Adrenal gland (tissue), 12 donors: ENCODE measurements around the gene UBC. TPM values are rescaled to one million over a fixed set of nuclear protein-coding genes. Genes with fewer than 3 reads are reported as not detected.
A peak's percentile ranks its signal among the peaks of the same experiment; 100 is the strongest.

Source experiments
- DNase-seq, 7 donors: peaks; one replicate each; pipeline ENCODE4 v3.0.0-alpha.2; 2019 to 2020
- H3K27ac ChIP-seq, 5 donors: fragments of 200-600 bp; sonication (generic) in 4 of 5; 1 replicate in 3 of 5; 2 replicates in 2 of 5; pipeline versions ENCODE4 v1.5.1 to v1.8.0; 2016 to 2020; ENCODE audit warnings: mild to moderate bottlenecking in 1 of 5
- H3K27me3 ChIP-seq: fragments of 200-600 bp; 2 replicates; pipeline ENCODE4 v1.8.0; 2021
- H3K36me3 ChIP-seq, 2 donors: fragments of 200-600 bp; replicated peaks in 1 of 2; 1 replicate in 1 of 2; 2 replicates in 1 of 2; pipeline versions ENCODE4 v1.5.1 to v1.8.0; 2018 to 2022
- H3K4me1 ChIP-seq, 2 donors: fragments of 200-600 bp; replicated peaks in 1 of 2; 1 replicate in 1 of 2; 2 replicates in 1 of 2; pipeline versions ENCODE4 v1.5.1 to v1.8.0; 2018 to 2021
- H3K4me3 ChIP-seq, 4 donors: fragments of 200-600 bp; sonication (generic) in 3 of 4; one replicate each; pipeline ENCODE4 v1.5.1; 2016 to 2018
- H3K9me3 ChIP-seq, 3 donors: fragments of 200-600 bp; sonication (generic) in 1 of 3; replicated peaks in 1 of 3; 1 replicate in 2 of 3; 2 replicates in 1 of 3; pipeline versions ENCODE4 v1.5.1 to v1.8.0; 2016 to 2021
- CTCF ChIP-seq, 6 experiments: fragments of 450-650 bp in 4 of 6; fragments of 200-600 bp in 2 of 6; sonication (generic) in 1 of 6; IDR thresholded peaks; 1 replicate in 5 of 6; 2 replicates in 1 of 6; pipeline versions ENCODE4 v1.5.1 to v1.8.0; 2016 to 2021; ENCODE audit warnings: antibody characterized with exemption in 6 of 6, mild to moderate bottlenecking in 2 of 6, moderate library complexity in 1 of 6
- POLR2A ChIP-seq, 2 donors: fragments of 450-650 bp; IDR thresholded peaks; one replicate each; pipeline ENCODE4 v1.6.1; 2017; ENCODE audit warnings: antibody characterized with exemption in 2 of 2, mild to moderate bottlenecking in 2 of 2, moderate library complexity in 1 of 2
- WGBS, 4 donors: extraction: QIAGEN DNeasy Blood & Tissue Kit in 2 of 4; methylation state at CpG; one replicate each; pipeline versions ENCODE4 v1.1.5 to v1.1.7; 2013 to 2017; 5-methylcytosine and 5-hydroxymethylcytosine counted together
- intact Hi-C, 2 donors: fragments of 100-400 bp; cut with DNase I; formaldehyde crosslinking; loops; one replicate each; pipeline versions ENCODE4 v1.14.1 to v1.15.0; 2022 to 2023
- polyA plus RNA-seq, 3 donors: library from polyadenylated mRNA; stranded (reverse); fragments of 200-250 nt in 2 of 3; fragments of 350-450 nt in 1 of 3; fragmentation: Illumina TruSeq in 1 of 3; extraction: RNeasy Lipid Tissue Mini Kit (QIAGEN cat#74804) in 1 of 3; gene quantifications; one replicate each; pipeline ENCODE4 v1.2.3, GENCODE V29; 2013 to 2014
- total RNA-seq, 9 donors: library from RNA; depleted of rRNA in 4 of 9; stranded (reverse); fragments of >200 nt in 4 of 9; fragments of 120-200 nt in 1 of 9; fragmentation: NEBNext Ultra II Directional in 1 of 9; extraction: Animal tissue kit (Norgen Biotek cat#: 25700) in 1 of 9; gene quantifications; one replicate each; pipeline versions ENCODE4 v1.1.0 to v1.2.4, GENCODE V29; 2013 to 2023
- donor health status: healthy with polysubstance abuse.
- donor health status: Bipolar disorder and iron deficiency.
- donor health status: DM: yes; HTN: yes; CAD: no.
- donor health status: DM: no; HTN: no; CAD: no.
- donor health status: DM: no; HTN: no; CAD: no.
- donor health status: DM: yes; HTN: yes; CAD: no.

Gene UBC
- total and polyA plus RNA-seq, 12 donors, result 797 to 1,869 (median 1,116) TPM

- peak in 1 of 7 donors; percentile 12 for DNase-seq
- H3K4me1 ChIP-seq, result no peaks in the 10 kb centered on the region
- H3K4me3 ChIP-seq, result no peak overlapping the region
- 91 to 96% (median 96%) methylated on average over 17 of the region's 17 CpGs for WGBS, 4 donors
- no peak for TF ChIP-seq POLR2A (IDR thresholded peaks at IDR 0.05)
- no peak for TF ChIP-seq CTCF (IDR thresholded peaks at IDR 0.05)
- intact Hi-C loops, result no loop called here
- no peaks in the 10 kb centered on the region for H3K9me3 ChIP-seq
- no peak overlapping the region for H3K27ac ChIP-seq
- H3K36me3 ChIP-seq, result peaks cover 0 to 73% of the 10 kb centered on the region in 2 donors
- no peaks in the 10 kb centered on the region for H3K27me3 ChIP-seq
These were observed 37.8 kb upstream of the UBC start for GRCh38 chr12:124952295-124952694.

GRCh38 chr12:124949779-124950728 lies 35.6 kb upstream of the UBC start:
- H3K4me3 ChIP-seq, result no peak overlapping the region
- no peaks in the 10 kb centered on the region for H3K4me1 ChIP-seq
- no peak for DNase-seq
- WGBS, 4 donors, result 93 to 97% (median 95%) methylated on average over 21 to 47 of the region's 47 CpGs
- intact Hi-C loops, result no loop called here
- TF ChIP-seq CTCF (IDR thresholded peaks at IDR 0.05) (no peak), POLR2A (IDR thresholded peaks at IDR 0.05) (no peak)
- H3K27me3 ChIP-seq, result no peaks in the 10 kb centered on the region
- H3K27ac ChIP-seq, result no peak overlapping the region
- no peaks in the 10 kb centered on the region for H3K9me3 ChIP-seq
- peaks cover 0 to 58% of the 10 kb centered on the region in 2 donors for H3K36me3 ChIP-seq

GRCh38 chr12:124949066-124949465 lies 34.6 kb upstream of the UBC start:
- H3K9me3 ChIP-seq, result no peaks in the 10 kb centered on the region
- no peak overlapping the region for H3K27ac ChIP-seq
- no peak overlapping the region for H3K4me3 ChIP-seq
- peaks cover 0 to 55% of the 10 kb centered on the region in 2 donors for H3K36me3 ChIP-seq
- no peaks in the 10 kb centered on the region for H3K27me3 ChIP-seq
- TF ChIP-seq POLR2A (IDR thresholded peaks at IDR 0.05) (no peak), CTCF (IDR thresholded peaks at IDR 0.05) (no peak)
- DNase-seq, result peak in 1 of 7 donors; percentile 11
- 88 to 100% (median 94%) methylated on average over 4 to 12 of the region's 12 CpGs for WGBS, 4 donors
- no peaks in the 10 kb centered on the region for H3K4me1 ChIP-seq
- intact Hi-C loops, result no loop called here

- peak in 1 of 7 donors; percentile 15 for DNase-seq
- TF ChIP-seq CTCF (IDR thresholded peaks at IDR 0.05), result no peak
- no peak for TF ChIP-seq POLR2A (IDR thresholded peaks at IDR 0.05)
- Histone ChIP-seq H3K36me3 (peaks cover 0 to 48% of the 10 kb centered on the region in 2 donors), H3K4me3 (no peak overlapping the region), H3K4me1 (no peaks in the 10 kb centered on the region), H3K9me3 (no peaks in the 10 kb centered on the region), H3K27ac (no peak overlapping the region), H3K27me3 (no peaks in the 10 kb centered on the region)
- intact Hi-C loops, result no loop called here
- WGBS, 4 donors, result 87 to 96% (median 92%) methylated on average over 6 to 20 of the region's 20 CpGs
These were observed 33.3 kb upstream of the UBC start for GRCh38 chr12:124947561-124948398.
